Hepatic stellate cell (primary cell): Measurements from ENCODE around the gene TNFRSF8.

Experiments
- DNase-seq: peaks from one replicate; pipeline ENCODE4 v3.0.0; 2011; ENCODE audit warnings: low spot score

Gene TNFRSF8

DNA sequence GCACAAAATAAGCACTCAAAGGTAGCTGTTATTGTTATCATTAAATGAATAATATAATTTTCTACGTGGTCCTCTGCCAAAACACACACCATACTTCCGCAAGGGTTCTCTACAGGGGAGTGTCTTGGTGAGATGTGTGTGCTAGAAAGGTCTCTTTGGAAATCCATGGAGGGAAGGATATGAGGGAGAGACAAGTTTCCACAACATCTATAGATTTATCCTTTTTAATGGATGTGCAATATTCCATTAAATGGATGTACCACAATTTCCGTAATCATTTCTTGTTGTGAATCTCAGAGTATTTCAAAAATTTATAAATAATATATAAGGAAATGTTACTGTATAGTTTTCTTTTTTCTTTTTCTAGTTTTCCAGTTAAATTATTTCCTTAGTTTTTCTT is 2.6 kb upstream of the TNFRSF8 start:
- no peak for DNase-seq

DNA sequence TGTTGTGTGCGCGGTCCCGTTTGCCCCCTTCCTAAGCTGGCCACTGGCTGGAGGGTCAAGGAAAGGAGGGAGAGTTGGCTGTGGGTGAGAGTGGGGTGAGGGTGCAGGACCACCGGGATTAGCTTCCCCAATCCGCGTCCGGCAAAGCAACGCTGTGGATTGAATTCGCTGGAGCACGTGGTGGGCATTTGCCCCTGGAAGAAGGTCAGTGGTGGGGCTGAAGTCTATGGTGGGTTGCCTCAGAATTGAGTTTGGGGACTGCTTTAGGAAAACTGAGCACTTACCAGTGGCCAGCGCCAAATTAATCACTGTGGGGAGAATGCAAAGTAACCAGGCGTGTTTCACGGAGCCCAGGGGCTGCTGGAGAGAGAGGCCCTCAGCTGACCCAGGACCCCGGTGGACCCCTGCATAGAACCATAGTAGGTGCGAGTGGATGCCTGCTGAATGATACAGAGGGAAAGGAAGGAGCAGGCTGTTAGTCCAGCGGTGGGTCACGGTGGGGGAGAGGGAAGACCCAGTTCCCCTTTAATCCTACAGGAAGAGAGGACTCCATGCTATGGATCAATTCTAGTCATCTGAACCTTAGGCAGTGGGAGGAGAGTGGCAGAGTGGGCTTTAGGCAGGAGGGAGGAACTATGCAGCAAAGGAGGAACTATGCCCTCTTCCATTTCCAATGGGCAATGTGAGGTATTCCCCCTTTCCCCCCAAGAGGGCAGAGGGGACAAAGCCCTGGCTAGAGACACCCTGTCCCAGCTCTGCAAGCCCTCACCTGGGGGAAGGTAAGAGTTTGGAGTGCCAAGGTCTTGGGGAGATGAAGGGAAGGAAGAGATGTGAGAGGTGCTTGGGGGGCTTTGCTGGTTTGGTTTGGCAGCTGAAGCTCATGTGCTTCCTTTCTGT is 1.2 kb downstream of the TNFRSF8 start:
- no peak for DNase-seq

DNA sequence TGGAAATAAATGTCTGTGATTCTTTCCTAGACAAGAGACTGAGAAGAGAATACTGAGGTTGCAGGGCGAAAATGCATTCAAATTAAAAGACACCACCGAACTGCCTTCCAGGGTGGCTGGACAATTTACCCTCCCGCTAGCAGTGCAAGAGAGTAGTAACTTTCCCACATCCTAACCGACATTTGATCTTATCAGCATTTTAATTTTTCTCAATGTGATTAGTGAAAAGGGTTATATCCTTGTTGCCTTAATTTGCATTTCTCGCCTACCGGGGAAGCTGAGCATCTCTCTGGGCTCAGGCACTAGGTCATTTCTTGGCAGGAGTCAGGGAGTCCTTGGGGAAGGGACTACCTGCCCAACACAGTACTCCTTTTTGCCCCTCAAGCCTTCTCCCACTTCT is 2.8 kb downstream of the TNFRSF8 start:
- no peak for DNase-seq

DNA sequence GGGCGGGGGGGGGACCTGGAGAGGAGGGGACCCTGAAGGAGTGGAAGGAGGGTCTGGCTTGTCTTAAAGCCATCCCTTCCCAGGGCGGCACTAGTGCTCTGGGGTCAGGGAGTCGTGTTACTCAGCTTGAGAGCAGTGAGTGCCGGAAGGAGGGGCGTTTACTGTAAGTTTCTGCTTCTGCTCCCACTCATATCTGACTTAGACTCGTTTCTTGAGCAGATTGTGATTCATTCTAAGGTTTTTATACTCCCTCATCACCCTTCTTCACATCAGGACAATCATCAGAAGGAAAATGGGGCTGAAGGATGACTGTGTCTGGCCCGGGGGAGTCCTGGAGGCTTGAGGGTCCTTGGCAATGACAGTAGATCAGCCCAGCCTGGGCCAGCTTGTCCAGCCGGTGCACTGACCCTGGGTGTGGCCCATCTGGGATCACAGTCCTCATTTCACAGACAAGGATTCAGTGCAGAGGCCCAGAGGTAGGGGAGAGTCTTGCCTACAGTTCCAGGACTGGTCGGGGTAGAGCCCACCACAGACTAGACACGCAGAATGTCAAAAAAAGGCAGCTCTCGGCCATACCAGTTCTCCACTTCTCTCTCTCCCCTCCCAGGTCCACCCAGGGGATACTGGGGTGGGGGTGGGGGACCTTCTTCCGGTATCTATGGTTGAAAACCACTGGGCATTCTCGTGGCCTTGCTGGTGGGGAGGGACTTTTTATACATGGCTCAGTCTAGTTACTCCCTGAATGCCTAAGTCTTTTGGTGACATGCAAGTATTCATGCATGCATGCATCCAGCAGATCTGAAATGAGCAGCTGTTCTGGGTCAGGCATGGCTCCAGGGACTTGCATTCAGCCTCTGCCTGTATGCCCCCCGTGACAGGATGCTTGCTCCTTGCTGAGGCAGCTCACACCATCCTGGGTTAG is 5.1 kb downstream of the TNFRSF8 start:
- peak; percentile 79 for DNase-seq

DNA sequence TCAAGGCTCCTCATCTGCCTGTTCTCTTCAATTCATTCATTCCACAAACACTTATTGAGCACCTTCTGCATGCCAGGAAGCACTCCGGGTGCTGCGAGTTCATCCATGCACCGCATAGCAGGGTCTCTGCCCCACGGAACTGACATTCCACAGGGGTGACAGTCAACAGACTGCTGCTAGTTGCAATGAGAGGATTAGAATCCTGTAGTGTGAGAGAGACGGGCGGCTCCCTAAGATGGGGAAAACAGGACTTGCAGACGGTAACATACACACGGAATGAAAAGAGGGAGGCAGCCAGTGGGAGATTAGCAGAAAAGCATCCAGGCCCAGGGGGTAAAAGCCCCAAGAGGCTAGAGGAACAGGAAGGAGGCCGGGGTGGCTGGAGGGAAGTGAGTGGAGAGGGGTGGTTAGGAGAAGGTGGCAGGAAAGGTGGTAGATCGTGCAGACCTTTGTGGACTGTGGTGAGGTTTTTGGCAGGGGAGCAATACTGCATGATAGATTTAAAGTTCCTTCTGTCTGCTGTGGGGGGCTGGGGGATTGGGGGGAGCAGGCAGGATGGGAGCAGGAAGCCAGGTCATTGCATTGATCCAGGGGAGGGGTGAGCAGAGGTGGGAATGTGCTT is 6.6 kb downstream of the TNFRSF8 start:
- no peak for DNase-seq

DNA sequence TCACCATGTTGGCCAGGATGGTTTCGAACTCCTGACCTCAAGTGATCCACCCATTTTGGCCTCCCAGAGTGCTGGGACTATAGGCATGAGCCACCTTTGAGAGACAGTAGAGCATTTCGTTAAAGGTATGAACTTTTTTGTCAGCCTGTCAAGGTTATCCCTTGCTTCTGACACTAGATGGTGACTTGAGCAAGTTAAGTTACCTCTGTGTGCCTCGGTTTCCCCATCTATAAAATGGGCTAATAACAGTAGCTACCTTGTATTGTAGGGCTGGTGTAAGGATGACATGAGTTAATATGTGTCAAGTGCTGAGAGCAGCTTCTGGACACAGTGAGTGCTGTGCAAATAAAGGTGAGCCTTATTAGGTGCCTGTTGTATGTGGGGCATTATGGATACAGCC is 8.8 kb downstream of the TNFRSF8 start:
- no peak for DNase-seq

DNA sequence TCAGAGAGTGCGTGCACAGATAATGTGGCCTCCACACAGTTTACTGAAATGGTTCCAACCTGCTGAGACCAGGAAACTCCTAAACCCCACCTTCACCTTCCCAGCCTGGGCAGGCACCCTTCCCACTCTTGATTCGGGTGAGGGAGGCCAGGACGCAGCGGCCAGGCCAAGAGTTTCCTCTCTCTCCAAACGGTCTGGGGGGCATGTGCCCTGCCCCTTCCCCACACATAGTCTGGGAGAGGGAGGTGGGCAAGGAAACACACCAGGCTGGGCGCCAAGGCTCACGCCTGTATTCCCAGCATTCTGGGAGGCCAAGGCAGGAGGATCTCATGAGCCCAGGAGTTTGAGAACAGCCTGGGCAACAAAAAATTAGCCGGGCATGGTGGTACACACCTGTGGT is 9.6 kb downstream of the TNFRSF8 start:
- DNase-seq = no peak

DNA sequence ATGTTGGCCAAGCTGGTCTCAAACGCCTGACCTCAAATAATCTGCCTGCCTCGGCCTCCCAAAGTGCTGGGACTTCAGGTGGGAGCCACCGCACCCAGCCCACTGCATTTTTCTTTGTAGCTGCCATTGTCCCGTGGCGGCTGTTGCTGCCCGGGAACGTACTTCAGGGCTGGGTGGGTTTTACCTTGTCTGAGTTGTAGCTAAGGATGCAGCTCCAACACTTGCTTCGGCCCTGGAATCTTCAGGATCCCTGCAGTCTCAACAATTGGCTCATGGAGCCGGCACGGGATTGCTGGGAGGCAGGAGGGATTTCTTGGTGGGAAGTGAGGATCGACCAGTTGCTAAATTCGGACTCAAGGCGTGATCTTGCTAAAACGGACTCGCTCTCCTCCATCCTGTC is 10.7 kb downstream of the TNFRSF8 start:
- no peak for DNase-seq

DNA sequence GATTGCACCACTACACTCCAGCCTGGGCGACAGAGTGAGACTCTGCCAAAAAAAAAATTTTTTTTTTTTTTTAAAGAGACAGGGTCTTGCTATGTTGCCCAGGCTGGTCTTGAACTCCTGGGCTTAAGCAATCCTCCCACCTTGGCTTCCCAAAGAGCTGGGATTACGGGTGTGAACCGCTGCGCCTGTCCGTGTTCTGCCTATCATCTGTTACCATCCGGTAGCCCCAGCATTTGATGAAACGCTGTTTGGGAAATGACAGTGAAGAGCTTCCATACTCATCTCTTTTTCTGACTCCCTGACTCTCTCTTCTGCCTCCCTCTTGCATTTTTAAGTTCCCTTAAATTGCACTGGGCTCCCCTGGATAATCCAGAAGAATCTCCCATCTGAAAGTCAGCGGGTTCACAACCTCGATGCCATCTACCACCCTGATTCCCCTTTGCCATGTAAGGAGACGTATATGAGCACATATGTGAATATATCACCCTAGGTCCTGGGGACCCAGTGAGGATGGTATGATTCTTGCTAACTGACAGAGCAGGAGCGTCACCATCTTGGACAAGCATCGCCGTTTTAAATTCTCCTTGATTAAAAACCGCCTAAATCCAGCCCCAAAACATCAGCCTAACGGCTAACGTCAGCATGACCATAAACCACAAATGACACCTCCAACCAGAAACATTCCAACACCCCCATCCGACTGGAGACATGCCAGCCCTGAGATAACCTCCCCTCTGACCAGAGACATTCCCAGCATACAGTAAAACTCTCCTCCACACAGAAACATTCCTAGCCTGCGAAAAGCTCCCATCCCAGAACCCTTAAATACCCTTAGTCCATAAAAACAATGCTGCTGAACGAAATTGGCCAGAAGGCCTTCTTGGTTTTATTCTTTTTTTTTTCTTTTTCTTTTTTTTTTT is 12.4 kb downstream of the TNFRSF8 start:
- DNase-seq = peak; percentile 79

DNA sequence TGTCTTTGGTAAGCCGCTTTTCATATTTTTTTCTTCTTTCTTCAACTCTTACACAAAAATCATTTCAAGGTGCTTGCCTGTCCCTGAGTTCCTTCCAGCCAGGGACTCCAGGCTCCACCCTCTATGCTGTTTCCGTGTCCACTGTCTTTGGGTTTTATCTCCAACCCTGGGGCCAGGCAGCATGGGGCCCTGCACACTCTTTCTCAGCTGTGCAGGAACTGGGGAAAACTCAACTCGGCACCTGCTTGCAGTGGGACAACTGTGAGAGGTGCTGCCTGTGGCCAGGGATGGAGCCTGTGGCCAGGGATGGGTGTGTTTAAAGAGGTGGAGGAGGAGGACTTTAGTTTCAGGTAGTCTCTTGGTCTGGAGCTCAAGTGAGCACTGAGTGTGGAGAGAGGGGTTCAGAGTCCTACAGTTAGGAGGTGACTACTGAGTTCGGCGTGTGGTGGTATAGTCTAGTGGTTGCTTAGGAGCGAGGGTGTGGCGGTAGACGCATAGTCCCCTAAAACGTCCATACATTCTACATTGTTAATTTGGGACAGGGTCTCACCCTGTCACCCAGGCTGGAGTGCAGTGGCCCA is 13.4 kb downstream of the TNFRSF8 start:
- no peak for DNase-seq

DNA sequence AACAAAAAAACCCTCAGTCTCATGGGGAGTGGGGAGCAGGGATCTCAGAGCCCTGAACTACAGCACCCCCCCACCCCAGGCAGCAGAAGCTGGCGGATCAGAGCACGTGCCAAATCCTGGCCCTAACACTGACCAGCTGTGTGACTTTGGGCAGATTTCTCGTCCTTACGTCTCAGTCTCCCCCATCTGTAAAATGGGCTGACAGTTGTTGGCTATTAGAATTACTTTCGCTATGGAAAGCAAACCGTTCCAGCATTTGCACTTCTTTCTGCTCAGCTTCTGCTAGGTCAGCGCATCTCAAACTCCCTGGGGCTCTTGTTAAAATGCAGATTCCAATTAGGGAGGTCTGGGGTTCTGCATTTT is 15.5 kb downstream of the TNFRSF8 start:
- no peak for DNase-seq

DNA sequence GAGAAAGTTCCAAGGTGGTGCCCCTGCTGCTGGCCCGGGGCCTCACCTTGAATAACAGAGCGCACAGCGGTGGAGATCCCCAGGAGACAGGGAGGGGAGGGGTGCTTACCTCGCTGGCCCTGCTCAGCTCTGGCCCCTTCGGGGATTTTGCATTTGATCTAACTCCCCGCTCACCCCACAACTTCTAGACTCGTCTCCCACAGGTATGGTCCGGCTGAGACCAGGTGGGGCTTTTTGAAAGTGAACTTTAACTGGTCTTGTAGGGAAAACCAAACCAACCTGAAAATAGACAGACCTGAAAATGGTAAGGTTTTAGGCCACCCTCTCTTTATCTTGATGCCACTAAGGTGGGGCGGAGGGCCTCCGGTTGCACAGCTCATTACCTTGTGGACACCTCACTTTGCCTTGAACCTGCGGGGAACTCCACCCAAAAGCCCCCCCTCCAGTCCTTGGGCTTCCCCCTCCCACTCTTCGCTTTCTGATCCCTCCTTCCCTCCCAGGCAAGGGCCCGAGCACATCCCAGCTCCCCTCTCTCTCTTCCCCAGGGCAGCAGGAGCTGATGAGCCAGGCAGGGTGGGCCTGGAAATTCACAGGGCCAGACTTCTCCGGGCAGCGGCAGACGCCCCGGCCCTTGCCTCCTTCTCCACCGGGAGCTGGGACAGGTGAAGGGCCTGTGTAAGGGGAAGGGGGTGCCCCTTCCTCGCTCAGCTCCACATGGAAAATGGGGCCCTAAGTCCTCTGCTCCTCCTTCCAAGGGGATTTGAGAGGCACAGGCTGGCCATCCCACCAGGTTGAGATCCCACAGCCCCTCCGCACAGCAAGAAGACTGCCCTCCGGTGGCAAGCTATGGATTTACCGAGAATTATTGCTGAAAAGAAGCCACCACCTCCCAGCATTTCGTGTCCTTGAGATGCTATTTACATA is 16.1 kb downstream of the TNFRSF8 start:
- DNase-seq = peak; percentile 74

DNA sequence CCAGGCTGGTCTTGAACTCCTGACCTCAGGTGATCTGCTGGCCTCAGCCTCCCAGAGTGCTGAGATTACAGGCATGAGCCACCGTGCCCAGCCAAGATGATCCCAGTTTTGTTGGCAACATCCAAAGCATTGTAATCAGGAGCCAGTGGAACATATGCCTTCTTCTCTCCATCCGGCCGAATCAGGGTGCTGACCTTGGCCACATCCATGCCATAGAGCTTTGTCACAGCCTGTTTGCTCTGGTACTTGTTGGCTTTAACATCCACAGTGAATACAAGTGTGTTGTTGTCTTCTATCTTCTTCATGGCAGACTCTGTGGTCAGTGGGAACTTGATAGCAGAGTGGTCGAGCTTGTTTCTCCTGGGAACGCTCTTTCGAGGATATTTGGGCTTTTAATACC is 17.1 kb downstream of the TNFRSF8 start:
- DNase-seq = no peak

DNA sequence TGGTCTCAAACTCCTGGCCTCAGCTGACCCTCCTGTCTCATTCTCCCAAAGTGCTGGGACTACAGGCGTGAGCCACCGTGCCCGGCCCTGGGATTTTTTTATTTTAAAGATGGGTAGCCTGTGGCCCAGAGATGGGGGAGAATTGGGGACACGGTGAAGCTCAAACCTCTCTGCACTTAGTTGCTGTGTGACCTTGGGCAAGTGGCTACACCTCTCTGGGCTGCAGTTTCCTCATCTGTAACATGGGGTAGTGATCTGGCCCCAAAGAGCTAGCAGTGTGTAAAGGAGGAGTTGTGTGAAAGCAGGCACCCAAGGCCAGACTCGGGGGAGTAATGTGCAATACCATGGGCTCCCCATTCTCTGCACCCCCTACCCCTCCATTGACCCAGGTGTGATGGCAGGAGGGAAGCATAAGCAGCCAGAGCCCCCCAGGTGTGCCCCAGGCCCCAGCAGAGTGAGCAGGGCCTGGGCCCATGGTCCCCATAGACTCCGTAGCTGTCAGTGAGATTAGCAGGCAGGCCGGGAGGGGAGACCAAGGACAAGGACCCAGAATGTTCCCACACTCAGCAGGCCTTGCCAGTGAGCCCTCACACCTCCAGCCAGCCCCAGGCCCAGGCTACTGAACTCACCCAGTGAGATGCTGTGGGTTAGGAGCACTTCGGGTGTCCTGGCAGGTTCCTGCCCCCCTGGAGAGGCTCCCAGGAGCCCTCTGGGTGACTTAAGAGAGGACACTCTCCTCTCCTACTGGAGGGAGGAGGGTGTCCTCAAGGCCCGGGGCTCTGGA is 17.9 kb downstream of the TNFRSF8 start:
- DNase-seq = no peak

DNA sequence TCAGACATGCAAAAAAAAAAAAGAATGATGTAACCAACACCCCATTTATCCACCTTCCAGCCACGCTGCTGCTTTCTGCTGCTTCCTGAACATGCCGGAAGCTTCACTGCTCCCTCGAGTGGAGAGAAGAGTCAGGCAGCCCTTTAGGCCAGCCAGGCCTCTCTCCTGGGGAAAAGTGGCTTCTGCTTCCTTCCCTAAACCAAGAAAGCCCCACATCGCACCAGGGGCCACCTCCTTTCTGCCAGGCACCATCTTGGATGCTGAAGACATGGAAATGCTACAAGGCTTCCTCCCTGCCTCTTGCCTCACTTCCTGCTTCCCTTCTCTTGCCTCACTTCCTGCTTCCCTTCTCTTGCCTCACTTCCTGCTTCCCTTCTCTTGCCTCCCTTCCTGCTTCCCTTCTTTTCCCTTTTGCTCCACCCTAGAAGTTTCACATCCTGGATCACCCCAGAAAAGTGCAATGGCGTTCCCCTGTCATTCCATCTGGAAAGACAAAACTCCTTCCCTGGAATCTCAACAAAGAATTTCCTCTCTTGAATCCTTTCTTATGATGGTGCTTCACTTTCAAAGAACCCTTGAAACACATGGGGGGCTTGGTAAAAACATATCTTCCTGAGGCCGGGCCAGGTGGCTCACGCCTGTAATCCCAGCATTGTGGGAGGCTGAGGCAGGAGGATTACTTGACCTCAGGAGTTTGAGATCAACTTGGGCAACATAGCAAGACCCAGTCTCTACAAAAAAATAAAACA is 18.7 kb downstream of the TNFRSF8 start:
- DNase-seq = no peak

DNA sequence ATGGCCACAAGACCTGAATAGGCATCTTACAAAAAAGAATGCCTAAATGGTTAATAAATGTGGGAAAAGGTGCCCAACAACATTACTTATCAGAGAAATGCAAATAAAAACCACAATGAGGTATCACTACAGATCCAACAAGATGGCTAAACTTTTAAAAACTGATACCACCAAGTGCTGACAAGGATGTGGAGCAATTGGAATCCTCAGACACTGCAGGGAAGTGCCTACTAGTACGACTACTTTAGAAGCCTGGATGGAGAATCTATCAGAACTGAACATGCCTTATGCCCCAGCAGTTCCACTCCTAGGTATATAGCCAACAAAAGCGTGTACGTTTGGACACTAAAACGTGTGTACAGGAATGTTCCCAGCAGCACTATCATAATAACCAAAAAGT is 19.9 kb downstream of the TNFRSF8 start:
- no peak for DNase-seq

DNA sequence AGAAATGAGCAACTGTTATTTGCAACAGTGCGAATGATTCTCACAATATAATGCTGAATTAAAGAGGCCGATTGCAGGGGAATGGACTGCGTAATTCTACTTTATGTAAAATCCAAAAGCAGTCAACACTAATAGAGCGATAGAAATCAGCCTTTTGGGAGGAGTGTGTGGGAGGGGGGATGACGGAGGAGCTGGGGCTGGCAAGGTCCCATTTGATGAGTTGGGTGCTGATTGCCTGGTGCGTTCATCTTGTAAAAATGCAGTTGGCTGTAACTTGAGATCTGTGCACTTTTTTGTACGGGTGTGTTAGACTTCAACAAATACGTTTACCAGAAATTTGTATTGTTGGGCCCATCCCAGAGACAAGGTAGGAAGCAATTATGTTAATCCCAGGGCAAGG is 20.7 kb downstream of the TNFRSF8 start:
- no peak for DNase-seq

DNA sequence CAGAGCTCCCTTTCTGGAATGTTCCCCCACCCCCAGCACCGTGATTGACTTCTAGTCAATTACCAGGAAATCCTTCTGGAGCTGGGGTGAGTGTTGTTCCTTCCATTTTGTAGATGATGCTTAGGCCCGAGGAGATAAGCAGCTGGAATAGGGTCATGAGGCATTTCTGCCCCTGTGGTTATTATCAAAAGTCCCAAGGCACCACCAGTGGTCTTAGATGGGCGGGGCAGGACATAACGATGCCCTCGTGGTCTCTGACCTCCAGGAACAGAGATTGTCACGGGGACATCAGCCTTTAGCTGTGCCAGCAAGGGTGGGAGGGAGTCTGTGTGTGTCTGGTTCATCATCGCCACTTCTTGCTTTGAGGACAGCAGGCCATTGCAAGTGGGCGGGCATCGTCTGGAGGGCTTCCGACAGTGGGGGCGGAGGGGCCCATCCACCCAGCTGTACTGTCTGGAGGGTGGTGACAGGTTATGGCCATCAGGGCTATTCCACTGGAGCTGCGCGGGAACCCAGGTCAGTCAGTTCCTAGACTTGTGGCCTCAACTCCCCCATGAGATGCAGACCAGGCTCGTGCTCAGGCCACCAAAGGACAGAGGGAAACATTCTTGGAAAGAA is 22.6 kb downstream of the TNFRSF8 start:
- DNase-seq = no peak
